NOMO-1 treated with dmso at 0.1 percent for 144 hours (cell line): Measurements from ENCODE around the gene AHSP.
"Not testable (repeated sequence)": the region's sequence is repeated elsewhere in the genome, so short reads cannot be mapped to it uniquely, and the experiment has no call there.

Experiments used
- DNase-seq: peaks from one replicate; lab custom pipeline; 2025; ENCODE audit not compliant: unreplicated experiment; lab: John Stamatoyannopoulos, UW

The AHSP gene

GRCh38 chr16:31527734-31528274, at the start of gene AHSP:
Gene AHSP (plus strand): TSS chr16:31527900. CDS start chr16:31528140, 240 bp downstream.
- no peak for DNase-seq

- DNase-seq: no peak
These were observed 48.7 kb upstream of the AHSP start for GRCh38 chr16:31478956-31479355.

DNA sequence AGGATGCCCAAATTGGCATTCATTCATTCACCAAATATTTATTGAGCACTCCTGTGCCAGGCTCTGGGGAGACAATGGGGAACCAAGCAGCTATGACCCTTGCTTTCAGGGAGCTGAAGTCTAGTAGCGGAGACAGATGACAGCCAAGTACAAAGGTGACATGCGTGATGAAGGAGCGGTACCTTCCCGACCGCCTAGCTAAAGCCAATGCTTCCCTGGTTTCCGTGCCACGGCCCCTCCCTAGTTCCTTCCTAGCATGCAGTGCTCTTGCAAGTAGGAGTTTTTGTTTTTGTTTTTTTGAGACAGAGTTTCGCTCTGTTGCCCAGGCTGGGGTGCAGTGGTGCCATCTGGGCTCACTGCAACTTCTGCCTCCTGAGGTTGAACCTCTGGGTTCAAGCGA, 47.9 kb upstream of the AHSP start:
- DNase-seq: no peak

- DNase-seq: no peak
These were observed 46.7 kb upstream of the AHSP start for GRCh38 chr16:31480851-31481536.

- DNase-seq: no peak
These were observed 44.6 kb upstream of the AHSP start, which contains the start of gene SLC5A2 for GRCh38 chr16:31483081-31483480. Gene SLC5A2 (plus strand): TSS chr16:31483123. CDS start chr16:31483137, 14 bp downstream.

DNA sequence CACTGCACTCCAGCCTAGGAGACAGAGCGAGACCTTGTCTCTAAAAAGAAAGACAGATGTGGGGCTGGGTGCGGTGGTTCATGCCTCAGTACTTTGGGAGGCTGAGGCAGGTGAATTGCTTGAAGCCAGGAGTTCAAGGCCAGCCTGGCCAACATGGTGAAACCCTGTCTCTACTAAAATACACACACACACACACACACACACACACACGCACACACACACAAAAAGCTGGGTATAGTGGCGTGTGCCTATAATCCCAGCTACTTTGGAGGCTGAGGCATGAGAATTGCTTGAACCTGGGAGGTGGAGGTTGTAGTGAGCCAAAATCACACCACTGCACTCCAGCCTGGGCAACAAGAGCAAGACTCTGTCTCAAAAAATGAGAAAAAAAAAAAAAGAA, 43.7 kb upstream of the AHSP start:
- DNase-seq: not testable (repeated sequence)

- DNase-seq: no peak
These were observed 43.1 kb upstream of the AHSP start for GRCh38 chr16:31484491-31485171.

GRCh38 chr16:31485571-31485970, 42.1 kb upstream of the AHSP start:
- DNase-seq: no peak

DNA sequence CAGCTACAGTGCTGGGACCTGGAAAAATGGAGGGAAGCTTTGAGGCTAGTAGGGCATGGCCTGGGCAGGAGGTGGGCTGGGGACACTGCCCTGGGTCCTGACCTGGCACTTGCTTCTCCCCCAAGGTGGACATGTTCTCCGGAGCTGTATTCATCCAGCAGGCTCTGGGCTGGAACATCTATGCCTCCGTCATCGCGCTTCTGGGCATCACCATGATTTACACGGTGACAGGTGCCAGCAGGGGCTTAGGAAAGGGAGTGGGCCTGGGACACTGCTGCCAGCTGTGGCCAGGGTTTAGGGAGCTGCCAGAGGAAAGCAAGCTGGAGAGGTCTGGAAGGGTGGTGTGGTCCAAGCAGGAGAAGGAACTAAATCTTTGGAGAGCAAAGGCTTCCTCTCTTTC, 41.7 kb upstream of the AHSP start:
- DNase-seq: no peak

DNA sequence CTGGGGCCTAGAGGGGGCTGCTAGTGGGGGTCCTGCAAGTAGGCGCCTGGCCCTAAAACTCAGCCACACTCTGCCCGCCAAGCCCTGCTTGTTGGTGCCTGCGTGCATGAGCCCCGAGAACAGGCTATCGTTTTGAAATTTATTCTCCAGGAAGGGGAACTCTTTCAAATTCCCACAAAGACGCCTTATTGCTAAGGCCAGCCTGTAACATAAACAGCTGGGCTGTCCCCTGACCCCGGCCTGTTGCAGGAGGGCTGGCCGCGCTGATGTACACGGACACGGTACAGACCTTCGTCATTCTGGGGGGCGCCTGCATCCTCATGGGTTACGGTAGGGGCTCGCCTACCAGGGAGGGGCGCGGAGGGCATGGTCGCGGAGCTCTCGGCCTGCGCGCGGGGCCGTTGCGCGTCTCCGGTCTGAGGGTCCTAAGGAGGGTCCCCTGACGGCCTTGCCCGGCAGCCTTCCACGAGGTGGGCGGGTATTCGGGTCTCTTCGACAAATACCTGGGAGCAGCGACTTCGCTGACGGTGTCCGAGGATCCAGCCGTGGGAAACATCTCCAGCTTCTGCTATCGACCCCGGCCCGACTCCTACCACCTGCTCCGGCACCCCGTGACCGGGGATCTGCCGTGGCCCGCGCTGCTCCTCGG, 40.5 kb upstream of the AHSP start:
- no peak for DNase-seq

DNA sequence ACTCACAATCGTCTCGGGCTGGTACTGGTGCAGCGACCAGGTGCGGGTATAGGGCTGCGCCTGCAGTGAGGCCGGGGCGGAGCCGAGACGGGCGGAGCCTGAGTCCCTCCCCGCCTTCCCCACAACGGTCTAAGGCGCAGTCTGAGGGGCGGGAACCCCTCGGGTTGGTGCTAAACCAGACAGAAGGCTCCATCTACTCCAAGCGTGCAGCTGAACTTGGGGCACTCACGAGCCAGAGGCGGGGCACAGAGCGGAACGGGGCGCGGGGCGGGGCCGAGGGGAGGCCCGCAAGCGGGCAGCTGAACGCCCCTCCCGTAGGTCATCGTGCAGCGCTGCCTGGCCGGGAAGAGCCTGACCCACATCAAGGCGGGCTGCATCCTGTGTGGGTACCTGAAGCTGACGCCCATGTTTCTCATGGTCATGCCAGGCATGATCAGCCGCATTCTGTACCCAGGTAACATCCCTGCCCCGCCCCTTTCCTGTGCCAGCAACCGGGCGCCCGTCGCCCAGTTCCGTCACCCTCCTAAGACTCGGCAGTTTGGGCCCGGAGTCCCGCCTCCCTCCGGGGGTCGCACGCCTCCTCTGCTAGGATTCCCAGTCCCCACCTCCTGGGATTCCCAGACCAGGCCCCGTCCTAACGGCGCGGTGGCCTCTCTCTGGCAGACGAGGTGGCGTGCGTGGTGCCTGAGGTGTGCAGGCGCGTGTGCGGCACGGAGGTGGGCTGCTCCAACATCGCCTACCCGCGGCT, 39.8 kb upstream of the AHSP start:
- DNase-seq: peak; percentile 46

DNA sequence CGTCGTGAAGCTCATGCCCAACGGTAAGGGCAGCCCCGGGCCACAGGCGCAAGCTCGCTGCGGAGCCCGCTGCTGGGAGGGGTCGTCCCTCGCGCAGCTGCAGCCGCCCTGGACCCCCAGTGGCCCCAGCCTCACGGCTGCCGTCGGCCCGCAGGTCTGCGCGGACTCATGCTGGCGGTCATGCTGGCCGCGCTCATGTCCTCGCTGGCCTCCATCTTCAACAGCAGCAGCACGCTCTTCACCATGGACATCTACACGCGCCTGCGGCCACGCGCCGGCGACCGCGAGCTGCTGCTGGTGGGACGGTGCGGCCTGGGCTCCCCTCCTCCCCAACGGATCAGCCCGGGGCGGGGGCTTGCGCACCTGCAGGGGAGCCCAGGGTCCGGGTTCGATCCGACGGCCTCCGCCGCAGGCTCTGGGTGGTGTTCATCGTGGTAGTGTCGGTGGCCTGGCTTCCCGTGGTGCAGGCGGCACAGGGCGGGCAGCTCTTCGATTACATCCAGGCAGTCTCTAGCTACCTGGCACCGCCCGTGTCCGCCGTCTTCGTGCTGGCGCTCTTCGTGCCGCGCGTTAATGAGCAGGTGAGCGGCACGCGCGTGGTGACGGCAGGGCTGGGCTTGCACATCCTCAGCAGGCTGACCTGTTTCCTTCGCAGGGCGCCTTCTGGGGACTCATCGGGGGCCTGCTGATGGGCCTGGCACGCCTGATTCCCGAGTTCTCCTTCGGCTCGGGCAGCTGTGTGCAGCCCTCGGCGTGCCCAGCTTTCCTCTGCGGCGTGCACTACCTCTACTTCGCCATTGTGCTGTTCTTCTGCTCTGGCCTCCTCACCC, 39.0 kb upstream of the AHSP start:
- DNase-seq: no peak

GRCh38 chr16:31489298-31489564, 38.5 kb upstream of the AHSP start:
- no peak for DNase-seq

DNA sequence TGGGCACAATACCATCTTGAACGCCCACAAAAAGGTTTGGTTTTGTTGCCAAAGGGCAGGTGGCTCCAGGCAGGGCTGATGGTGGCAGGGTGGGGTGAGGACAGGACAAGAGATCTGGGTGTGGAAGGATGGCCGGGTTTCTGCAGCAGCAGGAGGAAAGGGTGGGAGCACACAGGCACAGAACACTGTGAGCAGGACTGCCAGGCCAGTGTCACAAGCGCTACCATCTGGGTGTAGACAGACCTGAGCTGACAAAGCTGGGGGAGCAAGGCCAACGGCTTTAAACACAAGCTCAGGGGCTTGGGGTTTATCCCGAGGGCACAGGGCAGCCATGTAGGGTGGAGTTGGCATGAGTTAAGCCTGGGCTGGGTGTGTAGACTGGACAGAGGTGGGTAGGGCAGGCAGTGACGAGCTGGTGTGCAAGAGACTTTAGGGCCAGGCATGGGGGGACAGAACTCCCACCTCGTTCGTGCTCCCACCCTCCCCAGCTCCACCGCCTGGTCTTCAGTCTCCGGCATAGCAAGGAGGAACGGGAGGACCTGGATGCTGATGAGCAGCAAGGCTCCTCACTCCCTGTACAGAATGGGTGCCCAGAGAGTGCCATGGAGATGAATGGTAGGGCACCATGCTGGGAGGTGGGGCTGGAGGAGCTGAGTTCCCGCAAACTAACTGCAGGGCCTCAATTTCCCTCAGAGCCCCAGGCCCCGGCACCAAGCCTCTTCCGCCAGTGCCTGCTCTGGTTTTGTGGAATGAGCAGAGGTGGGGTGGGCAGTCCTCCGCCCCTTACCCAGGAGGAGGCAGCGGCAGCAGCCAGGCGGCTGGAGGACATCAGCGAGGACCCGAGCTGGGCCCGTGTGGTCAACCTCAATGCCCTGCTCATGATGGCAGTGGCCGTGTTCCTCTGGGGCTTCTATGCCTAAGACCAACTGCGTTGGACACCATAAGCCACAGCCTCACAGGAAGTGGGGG, 37.8 kb upstream of the AHSP start:
- DNase-seq: no peak

- DNase-seq: no peak
These were observed 35.8 kb upstream of the AHSP start for GRCh38 chr16:31491778-31492418.

GRCh38 chr16:31493506-31494125, 34.1 kb upstream of the AHSP start:
- DNase-seq: no peak

- DNase-seq: no peak
These were observed 31.0 kb upstream of the AHSP start for GRCh38 chr16:31496670-31497069.

DNA sequence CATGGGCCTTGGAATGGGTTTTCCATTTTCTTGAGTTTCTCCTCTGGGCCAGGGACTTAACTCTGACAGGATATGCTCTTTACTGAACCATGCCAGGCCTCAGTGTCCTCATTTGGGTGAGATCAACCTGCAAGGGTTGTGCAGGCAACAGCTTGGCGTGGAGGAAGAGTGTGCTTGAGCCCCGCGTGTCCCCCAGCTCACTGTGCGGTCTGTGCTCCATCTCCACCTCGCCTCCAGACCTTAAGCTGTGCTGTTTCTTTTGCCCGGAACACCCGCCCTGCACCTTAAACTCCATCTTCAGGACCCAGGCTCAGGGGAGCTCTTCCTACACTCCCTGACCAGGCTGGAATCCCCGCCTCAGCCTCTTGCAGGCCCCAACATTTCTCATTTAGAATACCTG, 29.2 kb upstream of the AHSP start:
- DNase-seq: no peak
